ENCODE data around the gene RGS3. TPM values are rescaled to one million over a fixed set of nuclear protein-coding genes. Genes with fewer than 3 reads are reported as not detected.

The RGS3 gene
- total RNA-seq, 3 donors from 2014 or later: 65.9 to 83.8 (median 70.7) TPM

GRCh38 chr9:113587471-113588031 is 124.0 kb downstream of the RGS3 start:
- intact Hi-C loops (cut with DNase I, micrococcal nuclease): no loop called here
- ATAC-seq (no peak), DNase-seq (peak; percentile 41 to 58 (median 43))
- Histone ChIP-seq H3K36me3 (ENCODE audit: low read depth) (no peaks in the 10 kb centered on the region), H3K9me3 (no peaks in the 10 kb centered on the region), H3K4me1 (ENCODE audit: low read depth) (no peaks in the 10 kb centered on the region), H3K4me3 (no peak overlapping the region)
- TF ChIP-seq CTCF (IDR thresholded peaks at IDR 0.05): no peak

GRCh38 chr9:113588242-113588810 is 124.8 kb downstream of the RGS3 start:
- no peak for ATAC-seq
- peak in 2 of 3 donors; percentile 13 to 31 for DNase-seq
- H3K4me3 ChIP-seq: no peak overlapping the region
- H3K36me3 ChIP-seq (ENCODE audit: low read depth): no peaks in the 10 kb centered on the region
- no peaks in the 10 kb centered on the region for H3K4me1 ChIP-seq (ENCODE audit: low read depth)
- intact Hi-C loops (cut with DNase I, micrococcal nuclease): no loop called here
- H3K9me3 ChIP-seq: no peaks in the 10 kb centered on the region
- TF ChIP-seq CTCF (IDR thresholded peaks at IDR 0.05): no peak

GRCh38 chr9:113588936-113589335 is 125.4 kb downstream of the RGS3 start:
- H3K36me3 ChIP-seq (ENCODE audit: low read depth): no peaks in the 10 kb centered on the region
- no peak for ATAC-seq
- no peaks in the 10 kb centered on the region for H3K9me3 ChIP-seq
- no peaks in the 10 kb centered on the region for H3K4me1 ChIP-seq (ENCODE audit: low read depth)
- peak in 1 of 3 donors; percentile 15 for DNase-seq
- TF ChIP-seq CTCF (IDR thresholded peaks at IDR 0.05): no peak
- intact Hi-C loops (cut with DNase I, micrococcal nuclease): no loop called here
- H3K4me3 ChIP-seq: no peak overlapping the region

- intact Hi-C loops (cut with DNase I, micrococcal nuclease): no loop called here
- peak in 1 of 3 donors; percentile 25 for DNase-seq
- no peak for ATAC-seq
Observed at GRCh38 chr9:113589407-113589806, 125.9 kb downstream of the RGS3 start.

GRCh38 chr9:113589890-113590289 is 126.4 kb downstream of the RGS3 start:
- H3K9me3 ChIP-seq: no peaks in the 10 kb centered on the region
- DNase-seq (peak in 2 of 3 donors; percentile 21 to 30), ATAC-seq (no peak)
- no peaks in the 10 kb centered on the region for H3K4me1 ChIP-seq (ENCODE audit: low read depth)
- no peaks in the 10 kb centered on the region for H3K36me3 ChIP-seq (ENCODE audit: low read depth)
- H3K4me3 ChIP-seq: no peak overlapping the region
- TF ChIP-seq CTCF (IDR thresholded peaks at IDR 0.05): no peak
- intact Hi-C loops (cut with DNase I, micrococcal nuclease): loop anchor here (5.0 kb wide), 2 partner anchors 67 to 143 kb away; no protein-coding TSS in a partner anchor

More at GRCh38 chr9:113589407-113589806, 125.9 kb downstream of the RGS3 start:
- Histone ChIP-seq H3K4me1 (ENCODE audit: low read depth) (no peaks in the 10 kb centered on the region), H3K9me3 (no peaks in the 10 kb centered on the region), H3K4me3 (no peak overlapping the region), H3K36me3 (ENCODE audit: low read depth) (no peaks in the 10 kb centered on the region)
- no peak for TF ChIP-seq CTCF (IDR thresholded peaks at IDR 0.05)
